NCI-H2081 (cell line): ENCODE data around the gene SERINC2.
"Not testable (repeated sequence)": the region's sequence is repeated elsewhere in the genome, so short reads cannot be mapped to it uniquely, and the experiment has no call there.

Source experiments
- DNase-seq, 2 experiments: peaks; one replicate each; lab custom pipeline; 2025; lab: John Stamatoyannopoulos, UW

SERINC2 gene

DNA sequence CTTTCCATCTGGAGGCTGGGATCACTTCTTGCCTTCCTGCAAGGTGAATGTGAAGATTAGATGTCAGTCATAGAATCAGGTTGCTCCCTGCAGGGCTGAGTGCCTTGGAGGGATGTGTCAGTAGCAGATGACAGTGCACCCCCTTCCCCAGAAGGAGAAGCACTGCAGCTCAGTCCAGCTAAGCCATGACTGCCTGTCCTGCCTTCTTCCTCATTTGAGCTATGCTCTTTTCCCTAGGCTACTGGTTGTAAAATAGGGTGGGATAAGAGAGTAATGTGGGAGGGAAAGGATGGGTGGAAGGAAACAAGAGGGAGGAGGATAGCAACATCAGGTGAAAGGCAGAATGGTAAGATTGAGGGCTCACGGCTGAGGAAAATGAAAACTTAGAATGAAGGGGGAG is 29.0 kb upstream of the SERINC2 start:
- DNase-seq = no peak

DNA sequence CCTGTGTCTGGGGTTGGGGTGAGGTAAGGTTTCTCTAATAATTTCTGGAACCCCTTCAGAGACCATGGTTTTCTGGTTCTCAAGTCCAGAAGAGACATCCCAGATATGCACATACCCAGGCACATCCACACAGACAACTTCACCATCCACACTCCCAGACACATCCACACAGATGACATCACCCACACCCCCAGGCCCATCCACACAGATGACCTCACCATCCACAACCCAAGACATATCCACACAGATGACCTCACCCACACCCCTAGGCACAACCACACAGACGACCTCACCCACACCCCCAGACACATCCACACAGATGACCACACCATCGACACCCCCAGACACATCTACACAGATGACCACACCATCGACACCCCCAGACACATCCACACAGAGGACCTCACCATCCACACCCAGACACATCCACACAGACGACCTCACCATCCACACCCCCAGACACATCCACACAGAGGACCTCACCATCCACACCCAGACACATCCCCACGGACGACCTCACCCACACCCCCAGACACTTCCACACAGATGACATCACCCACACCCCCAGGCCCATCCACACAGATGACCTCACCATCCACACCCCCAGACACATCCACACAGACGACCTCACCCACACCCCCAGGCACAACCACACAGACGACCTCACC is 26.3 kb upstream of the SERINC2 start:
- not testable (repeated sequence) for DNase-seq

DNA sequence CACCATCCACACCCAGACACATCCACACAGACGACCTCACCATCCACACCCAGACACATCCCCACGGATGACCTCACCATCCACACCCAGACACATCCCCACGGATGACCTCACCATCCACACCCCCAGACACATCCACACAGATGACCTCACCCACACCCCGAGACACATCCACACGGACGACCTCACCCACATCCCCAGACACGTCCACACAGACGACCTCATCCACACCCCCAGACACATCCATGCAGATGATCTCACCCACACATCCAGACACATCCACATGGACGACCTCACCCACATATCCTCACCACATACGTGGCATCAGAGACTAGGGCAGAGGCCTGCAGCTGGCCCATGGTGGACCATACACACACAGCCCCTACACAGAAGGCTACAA is 25.4 kb upstream of the SERINC2 start:
- no peak for DNase-seq

DNA sequence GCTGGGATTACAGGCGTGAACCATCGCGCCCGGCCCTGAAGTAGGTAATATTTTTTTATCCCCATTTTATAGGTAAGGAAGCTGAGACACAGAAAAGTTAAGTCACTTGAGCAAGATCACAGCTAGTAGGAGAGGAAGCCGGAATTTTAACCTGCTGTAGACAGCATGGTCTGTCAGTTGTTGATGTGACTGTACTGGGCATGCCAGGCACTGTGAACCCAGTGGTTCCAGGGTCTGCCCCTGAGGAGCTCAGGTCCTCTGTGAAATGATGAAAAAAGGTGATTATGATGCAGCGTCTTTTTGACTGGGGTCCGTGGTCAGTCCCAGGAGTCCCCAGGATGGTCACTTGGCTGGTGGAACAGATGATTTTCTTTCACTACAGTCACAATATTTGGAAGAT is 23.4 kb upstream of the SERINC2 start:
- DNase-seq = no peak

DNA sequence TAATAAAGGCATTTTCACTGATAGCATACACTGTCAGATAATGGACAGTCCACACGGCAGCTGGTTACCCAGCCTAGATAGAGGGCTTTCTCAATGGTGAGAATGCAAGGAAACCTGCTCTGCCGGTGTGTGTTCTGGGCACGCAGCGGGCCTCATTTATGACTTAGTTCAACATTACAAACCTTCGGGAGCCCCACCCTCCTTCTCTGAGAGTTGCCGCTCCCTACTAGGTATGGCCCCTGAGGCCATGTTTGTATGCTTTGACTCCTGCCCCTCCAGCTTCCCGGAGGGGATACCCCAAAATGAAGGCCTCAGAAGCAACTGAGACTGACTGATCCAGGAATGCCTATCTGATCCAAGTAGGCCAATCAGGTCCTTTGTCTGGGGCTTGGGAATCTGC is 22.9 kb upstream of the SERINC2 start:
- DNase-seq = no peak

DNA sequence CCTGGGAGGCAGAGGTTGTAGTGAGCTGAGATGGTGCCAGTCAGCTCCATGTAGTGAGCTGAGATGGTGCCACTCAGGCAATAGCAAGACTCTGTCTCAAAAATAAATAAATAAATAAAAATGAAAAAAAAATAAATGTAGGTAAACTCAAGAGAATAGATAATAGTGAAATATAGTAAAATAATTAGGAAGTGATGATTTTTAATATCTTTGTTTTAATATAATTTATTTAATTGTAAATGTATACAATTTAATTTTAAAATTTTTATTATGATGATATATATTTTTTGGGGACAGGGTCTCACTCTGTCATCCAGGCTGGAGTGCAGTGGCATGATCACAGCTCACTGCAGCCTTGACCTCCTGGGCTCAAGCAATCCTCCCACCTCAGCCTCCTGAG is 19.6 kb upstream of the SERINC2 start:
- DNase-seq = no peak

DNA sequence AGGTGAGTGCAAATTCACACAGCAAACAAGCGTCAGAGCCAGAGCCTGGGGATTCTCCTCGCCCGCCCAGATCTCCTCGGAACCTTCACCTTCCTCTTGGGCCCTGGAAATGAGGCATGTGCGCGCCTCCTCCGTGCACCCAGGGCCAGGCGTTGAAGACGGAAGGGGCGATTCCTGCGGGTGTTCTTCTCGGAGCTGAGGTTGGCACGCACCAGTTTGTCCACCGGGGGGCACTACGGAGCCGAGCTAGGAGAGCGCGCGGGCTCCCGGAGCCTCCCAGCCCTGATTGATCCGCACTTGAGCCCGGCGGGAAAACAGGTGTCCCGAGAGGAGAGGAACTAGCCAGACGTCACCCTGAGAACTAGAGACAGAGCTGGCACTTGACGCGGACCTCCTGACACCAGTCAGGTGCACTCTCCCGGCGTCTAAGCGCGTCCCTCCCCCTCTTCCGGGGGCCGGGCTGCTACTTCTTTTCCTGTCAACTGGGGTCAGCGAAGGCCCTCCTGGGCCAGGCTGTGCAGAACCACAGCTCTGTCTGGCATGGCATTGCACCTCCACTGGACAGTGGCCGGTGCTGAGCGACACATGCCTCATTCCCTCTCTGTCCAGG is 18.3 kb upstream of the SERINC2 start:
- peak; percentile 85 to 89 for DNase-seq

DNA sequence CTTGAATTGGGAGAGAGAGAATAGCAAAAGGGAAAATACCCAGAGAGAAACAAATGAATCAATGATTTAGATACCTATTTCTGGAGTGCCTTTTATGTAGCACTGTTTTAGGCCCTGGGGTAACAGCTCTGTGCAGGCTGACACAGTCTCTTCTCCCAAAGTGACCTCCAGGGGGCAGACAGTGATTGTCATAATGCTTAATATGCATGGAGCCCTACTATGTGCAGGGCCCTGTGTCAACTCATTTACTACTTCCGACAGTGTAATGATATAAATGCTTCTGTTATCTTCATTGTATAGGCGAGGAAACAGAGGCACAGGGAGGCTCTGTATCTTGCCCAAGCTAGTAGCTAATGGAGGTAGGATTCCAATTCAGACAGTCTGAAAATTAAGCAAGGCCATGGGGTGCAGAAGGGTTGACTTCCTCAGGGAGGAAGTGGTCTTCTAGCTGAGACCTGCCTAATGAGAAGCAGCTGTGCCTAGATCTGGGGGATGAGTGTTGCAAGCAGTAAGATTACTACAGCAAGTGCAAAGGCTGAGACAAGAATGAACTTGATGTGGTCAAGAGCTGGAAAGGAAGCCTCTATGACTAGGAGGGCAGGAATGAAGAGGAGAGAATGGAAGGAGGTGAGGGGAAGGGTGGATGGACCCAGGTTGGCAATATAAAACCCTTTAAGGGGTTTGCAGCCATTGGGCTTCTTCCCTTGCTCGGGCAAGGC is 16.2 kb upstream of the SERINC2 start:
- DNase-seq = no peak

DNA sequence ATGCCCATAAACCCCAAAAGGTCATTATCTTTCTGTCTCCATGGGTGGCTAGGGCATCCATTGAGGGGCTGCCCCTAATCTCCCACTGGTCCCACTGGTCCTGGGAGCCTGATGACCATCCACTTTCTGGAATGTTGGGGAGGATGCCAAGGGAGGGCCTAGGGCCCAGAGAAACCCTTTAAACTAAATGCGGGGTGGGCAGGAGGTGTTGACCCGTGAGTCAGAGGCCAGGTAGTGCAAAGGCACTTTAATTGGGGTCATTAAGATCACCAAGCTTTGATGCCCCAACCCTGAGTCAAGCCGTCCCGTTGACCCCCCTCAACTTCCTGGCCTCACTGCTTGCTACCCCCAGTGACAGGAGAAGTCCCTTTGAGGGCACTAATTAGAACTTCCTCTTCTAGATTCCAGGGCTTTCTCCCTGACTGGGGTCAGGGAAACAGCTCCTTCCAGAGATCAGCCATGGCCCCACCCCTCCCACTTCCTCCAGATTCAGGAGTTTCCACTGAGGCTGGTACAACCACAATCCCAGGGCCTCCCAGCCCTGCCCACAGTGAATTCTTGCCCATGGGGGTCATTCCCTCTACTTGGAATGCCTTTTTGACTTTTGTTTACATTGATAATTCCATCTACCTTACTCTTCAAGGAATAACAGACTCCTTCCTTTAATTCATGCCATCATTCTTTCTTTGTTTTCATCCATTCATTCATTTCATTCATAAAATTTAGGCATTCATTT is 15.5 kb upstream of the SERINC2 start:
- DNase-seq = no peak

DNA sequence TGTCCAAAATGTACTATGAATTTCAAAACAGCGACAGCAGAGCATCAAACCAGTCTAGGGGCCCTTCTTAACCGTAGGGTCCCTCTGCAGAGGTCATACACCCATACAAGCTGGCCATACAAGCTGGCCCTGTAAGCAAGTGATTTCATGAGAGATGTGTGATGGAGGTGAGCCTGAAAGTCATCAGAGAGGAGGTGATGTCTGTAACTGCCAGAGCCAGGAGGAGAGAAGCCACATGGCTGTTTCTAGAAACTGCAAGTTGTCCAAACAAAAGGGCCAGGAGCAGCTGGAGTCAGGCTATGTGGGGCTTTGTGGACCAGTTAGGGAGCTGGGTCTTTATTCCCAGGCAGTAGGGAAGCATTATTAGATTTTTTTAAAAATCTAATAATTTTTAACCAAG is 14.8 kb upstream of the SERINC2 start:
- DNase-seq = no peak

DNA sequence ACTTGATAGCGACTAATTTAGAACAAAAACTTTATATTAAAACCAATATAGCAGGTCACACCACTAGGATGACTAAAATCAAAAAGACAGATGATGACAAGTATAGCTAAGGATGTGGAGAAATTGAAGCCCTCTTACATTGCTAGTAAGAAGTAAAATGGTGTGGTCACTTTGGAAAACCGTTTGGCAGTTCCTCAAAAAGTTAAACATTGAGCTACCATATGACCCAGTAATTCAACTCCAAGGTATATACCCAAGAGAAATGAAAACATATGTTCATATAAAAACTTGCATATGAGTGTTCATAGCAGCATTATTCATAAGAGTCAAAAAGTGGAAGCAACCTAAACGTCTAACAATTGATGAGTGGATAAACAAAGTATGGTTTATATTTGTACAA is 13.0 kb upstream of the SERINC2 start:
- DNase-seq = no peak

DNA sequence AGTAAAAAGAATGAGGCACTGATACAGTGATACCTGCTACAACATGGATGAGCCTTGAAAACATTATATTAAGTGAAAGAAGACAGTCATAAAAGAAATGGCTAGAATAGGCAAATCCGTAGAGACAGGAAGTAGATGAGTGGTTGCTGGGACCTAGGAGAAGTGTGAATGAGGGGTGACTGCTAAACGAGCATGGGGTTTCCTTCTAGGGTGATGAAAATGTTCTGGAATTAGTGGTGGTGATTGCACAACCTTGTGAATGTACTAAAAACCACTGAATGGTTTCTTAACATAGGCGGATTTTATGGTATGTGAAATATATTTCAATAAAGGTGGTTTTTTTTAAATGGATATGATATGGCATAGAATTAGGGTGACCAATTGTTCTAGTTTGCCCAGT is 12.6 kb upstream of the SERINC2 start:
- DNase-seq = no peak

DNA sequence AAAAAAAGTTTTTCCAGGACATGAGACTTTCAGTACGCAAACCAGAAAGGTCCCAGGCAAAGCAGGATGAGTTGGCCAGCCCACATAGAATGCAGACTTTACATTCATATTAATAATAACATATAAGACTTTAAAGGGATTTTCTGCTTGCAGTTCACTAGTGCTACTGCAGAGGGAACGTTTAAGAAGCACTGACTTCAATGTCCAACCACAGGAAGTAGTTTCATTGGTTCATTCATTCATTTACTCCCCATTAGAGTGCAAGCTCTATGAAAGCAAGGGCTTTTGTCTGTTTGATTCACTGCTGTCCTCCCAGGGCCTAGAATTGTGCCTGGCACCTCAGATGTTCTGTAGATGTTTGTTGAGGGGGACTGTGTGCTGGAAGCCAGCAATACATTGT is 11.8 kb upstream of the SERINC2 start:
- no peak for DNase-seq

DNA sequence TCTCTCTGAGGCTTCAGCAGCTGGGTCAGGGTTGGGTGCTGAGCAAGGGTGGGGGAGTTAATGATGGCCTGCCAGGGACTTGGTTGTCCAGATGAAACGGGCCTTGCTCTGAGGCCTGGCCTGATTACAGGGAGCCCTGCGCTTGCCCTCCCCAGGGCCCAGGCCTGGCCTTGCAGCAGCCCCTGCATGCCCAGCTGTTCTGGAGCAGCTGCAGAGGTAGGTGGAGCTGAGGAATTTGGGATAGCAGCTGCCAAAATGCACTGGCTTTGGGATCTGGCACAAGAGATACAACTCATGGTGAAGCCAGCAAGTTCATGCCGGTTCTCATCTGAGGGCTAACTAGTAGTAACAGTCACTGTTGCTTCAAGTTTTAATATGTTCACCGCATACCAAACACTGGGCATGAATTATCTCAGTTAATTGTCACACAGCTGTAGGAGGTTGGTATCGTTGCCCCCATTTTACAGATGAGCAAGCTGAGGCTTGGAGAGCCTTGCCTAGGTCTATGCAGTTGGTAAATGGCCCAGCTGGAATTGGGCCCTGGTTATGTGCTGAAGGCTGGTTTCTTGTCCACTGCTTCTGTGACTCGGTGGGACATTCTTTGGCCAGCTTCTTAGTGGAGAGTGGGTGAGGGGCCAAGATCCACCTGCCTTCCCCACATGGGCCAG is 7.3 kb upstream of the SERINC2 start:
- DNase-seq = no peak

DNA sequence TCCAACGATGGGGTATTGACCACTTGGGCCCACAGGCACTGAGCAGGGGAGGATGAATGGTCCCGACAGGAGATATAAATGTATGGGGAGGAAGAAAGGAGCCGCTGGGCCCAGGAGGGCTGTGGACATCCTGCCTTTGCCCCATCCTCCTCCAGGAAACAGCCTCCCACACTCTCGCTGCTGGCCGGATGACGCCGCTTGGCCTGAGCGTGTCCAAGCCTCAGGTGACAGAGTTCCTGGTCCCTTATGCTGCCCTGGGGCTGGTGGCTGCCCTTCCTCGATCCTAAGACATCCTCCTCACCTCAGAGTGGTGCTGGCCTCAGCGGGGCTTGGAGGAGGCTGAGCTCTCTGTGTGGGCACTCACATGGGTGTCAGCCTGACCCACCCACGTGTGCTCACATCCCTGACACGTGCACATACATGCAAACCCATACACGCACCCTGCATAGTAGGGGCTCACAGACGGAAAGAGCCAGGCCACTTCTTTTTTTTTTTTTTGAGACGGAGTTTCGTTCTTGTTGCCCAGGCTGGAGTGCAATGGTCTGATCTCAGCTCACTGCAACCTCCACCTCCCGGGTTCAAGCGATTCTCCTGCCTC is 5.9 kb upstream of the SERINC2 start:
- no peak for DNase-seq

DNA sequence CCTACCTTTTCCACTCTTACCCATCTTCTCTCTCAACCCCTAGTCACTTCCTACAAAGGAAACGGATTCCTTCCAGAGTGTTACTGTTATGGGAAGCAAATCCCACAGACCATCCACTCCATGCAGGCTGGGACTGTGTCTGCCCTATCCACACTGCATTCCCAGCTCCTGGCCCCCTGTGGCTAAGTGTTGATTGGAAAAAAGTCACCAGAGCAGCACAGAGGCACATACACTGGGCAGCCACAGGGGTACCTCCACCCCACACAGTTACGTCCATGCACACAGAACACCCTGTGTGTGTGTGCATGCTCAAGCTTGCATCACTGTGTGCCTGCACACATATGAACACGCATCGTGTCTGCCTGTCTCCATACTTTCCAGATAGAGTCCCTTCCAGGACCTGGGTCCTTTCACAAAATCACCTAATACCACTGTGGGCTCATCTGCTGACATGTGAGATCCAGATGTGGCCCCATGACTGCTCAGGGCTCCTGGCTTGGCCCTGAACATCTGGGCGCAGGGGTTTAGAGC is 4.2 kb upstream of the SERINC2 start:
- DNase-seq = no peak

DNA sequence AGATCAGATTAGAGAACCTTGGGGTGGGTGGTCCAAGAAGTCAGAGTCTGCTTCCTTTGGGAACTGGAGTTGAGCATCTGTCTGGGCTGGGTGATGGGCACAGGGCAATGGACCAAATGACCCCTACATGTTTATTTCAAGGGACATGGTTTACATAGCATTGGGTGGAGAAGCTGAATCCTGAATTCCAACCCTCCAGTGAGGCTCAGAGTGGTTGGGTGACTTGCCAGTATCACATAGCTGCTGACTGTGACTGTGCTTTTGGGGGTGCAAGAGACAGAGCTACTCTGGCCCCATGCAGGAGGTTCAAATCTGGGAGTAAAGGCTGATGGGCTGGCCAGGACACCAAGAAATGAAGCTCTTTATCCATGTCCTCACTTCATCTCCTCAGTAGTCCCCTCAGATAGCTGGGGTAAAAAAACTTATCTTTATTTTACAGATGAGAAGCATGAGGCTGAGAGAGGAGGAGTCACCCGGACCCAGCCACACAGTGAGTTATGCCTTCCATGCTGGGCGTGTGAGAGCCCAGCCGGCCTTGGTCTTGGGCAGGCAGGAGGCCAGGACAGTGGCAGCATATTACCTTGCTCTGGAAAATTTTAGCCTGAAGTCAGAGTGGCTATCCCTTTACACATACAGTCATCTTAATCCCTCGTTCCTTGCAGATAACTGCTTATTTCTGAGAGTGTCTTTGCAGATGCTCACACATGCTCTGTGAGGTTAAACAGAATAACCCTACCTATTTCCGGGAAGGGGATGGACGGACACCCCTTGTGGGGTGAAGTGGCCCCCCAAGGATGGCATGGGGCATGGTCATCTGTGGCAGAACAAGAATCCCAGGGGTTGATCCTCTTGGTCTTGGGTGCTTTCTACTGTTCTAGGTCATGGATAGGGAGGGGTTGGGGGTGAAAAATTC is 2.8 kb upstream of the SERINC2 start:
- DNase-seq = no peak

DNA sequence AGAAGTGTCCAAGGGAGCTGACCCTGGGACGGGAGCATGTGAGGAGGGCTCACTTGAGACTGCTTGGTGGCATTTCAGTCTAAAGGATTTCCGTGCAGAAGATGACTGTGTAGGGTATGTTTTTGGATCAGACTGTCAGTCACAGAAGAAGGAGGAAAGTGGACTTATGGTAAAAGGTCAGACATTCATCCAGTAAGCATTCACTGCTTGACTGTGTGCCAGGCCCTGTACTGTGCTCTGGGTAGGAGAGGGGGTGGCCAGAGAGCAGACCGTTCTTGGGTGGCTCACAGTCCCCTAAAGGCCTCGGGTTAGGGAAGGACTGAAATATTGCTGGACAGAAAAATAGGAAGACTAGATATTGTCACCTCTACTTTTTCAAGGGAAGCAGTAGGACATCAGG is 2.1 kb upstream of the SERINC2 start:
- DNase-seq = no peak

DNA sequence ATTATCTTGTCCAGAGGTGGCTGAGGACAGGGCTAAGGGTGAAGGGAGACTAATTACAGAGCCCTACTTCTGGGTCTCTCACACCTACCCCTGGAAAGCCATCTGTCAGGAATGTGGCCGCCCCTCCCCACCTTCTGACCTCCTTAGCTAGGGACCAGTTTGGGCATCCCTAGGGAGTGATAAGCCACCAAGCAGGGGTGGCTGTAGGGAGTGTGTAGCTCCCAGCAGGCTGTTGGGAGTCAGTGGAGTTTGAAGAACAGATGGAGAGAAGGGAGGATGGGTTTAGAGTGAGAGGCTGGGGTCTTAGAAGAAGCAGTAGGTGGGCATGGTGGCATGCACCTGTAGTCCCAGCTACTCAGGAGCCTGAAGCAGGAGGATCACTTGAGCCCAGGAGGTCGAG is 808 bp upstream of the SERINC2 start:
- no peak for DNase-seq

DNA sequence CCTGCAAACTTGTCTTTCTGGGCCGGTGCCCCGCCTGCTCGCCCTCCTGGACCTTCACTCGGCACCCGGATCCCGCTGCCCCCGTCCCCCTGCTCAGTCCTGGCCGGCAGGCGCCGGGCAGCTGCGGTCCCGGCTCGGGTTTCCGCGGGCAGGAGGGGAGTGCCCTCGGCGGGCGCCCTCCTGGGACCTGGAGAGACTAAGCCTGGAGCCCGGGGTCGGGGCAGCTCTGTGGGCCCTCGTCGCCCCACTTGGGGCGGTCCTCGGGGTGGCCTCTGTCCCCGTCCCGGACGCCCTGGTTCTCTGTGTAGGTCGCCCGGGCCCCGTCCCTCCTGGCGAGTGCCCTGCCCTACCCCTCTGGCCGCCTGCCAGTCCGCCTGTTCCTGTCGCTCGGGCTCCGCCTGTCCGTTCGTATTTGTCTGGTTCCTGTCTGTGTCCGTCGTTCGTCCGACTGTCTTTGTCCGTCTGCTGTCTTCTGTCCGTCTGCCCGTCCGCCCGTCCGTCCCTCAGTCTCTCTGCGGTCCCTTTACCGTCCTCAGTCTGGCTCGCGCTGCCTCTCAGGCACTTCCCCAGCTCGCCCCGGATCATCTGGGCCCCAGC is 490 bp downstream of the SERINC2 start:
- peak; percentile 33 to 56 for DNase-seq
